ENCODE data around the gene FARP2. TPM values are rescaled to one million over a fixed set of nuclear protein-coding genes. Genes with fewer than 3 reads are reported as not detected.

Gene FARP2
- total and polyA plus RNA-seq, 10 of the 15 experiments (the other 5 are each of a cell fraction or from before 2014, with no cell fraction given) = 5.5 to 67.5 (median 36.8) TPM

GRCh38 chr2:241534701-241535375 is 178.8 kb downstream of the FARP2 start:
- H3K36me3 ChIP-seq (ENCODE audit: control insufficient read depth in 2 of 2, insufficient read depth in 2 of 2, low read length in 1 of 2) = no peaks in the 10 kb centered on the region
- H3K4me2 ChIP-seq (ENCODE audit: control insufficient read depth, insufficient read depth) = no peak overlapping the region
- DNase-seq (ENCODE audit: low read depth, low spot score) (no peak), FAIRE-seq (no peak), ATAC-seq (no peak)
- H3K9me3 ChIP-seq (replicated peaks; ENCODE audit: control insufficient read depth, insufficient read depth, low read length) = no peaks in the 10 kb centered on the region
- ChIA-PET CTCF (interaction anchor here (0.6 to 1.2 kb wide), 2 partner anchors 78 to 469 kb away, joined by 3 to 4 read pairs; no protein-coding TSS in a partner anchor), SMC1A (ENCODE audit: uncharacterized antibody, unreplicated experiment) (no interaction called here), POLR2A (no interaction called here), RAD21 (ENCODE audit: unreplicated experiment) (no interaction called here)
- H3K27ac ChIP-seq (ENCODE audit: control insufficient read depth, insufficient read depth) = no peak overlapping the region
- H3K9ac ChIP-seq (ENCODE audit: control insufficient read depth, insufficient read depth, low read length) = no peak overlapping the region
- in situ Hi-C loops (cut with MboI) (no loop called here), intact Hi-C loops (cut with micrococcal nuclease; ENCODE audit: unreplicated experiment) (no loop called here)
- no peak overlapping the region for H2AFZ ChIP-seq (ENCODE audit: control insufficient read depth, low read depth, low read length)
- no peaks in the 10 kb centered on the region for H3K79me2 ChIP-seq (ENCODE audit: control insufficient read depth, insufficient read depth, low read length)
- BruUV-seq (replicated peaks) = no TSS peak
- no peaks in the 10 kb centered on the region for H4K20me1 ChIP-seq (ENCODE audit: control insufficient read depth, insufficient read depth)
- WGBS (ENCODE audit: insufficient coverage, insufficient replicate concordance, low lambda C conversion rate, missing lambda C conversion rate) = 65% methylated on average over 17 of the region's 17 CpGs
- no peak overlapping the region for H3K4me3 ChIP-seq
- no peaks in the 10 kb centered on the region; the same call in 1 of the 2 replicates for H3K4me1 ChIP-seq (ENCODE audit: control insufficient read depth, insufficient read depth, low read length)
- peaks cover 0 to 1% of the 10 kb centered on the region in 2 experiments; a peak in 1 of 4 replicates for H3K27me3 ChIP-seq (replicated peaks in 1 of 2; ENCODE audit: control insufficient read depth in 2 of 2, insufficient read depth in 2 of 2, low read length in 1 of 2)
- no peak for TF ChIP-seq E2F4 (IDR thresholded peaks at IDR 0.05; ENCODE audit: low read depth, low read length)
- TF ChIP-seq ZNF217 (IDR thresholded peaks at IDR 0.05) = no peak
- TF ChIP-seq EZH2 (IDR thresholded peaks at IDR 0.05; ENCODE audit: borderline replicate concordance, control insufficient read depth, low read depth, low read length) = no peak
- no peak for TF ChIP-seq EED (IDR thresholded peaks at IDR 0.05; ENCODE audit: low read depth)
- no peak for TF ChIP-seq SKIL (IDR thresholded peaks at IDR 0.05; ENCODE audit: low read depth, poor library complexity, severe bottlenecking)
- no peak for TF ChIP-seq RBBP5 (conservative IDR thresholded peaks at IDR 0.05)
- no peak for TF ChIP-seq IRF3 (IDR thresholded peaks at IDR 0.05)
- no peak for TF ChIP-seq BCLAF1 (IDR thresholded peaks at IDR 0.05)
- TF ChIP-seq RELA (IDR thresholded peaks at IDR 0.05; ENCODE audit: borderline replicate concordance, partially characterized antibody) = no peak
- no peak for TF ChIP-seq ESRRA (IDR thresholded peaks at IDR 0.05; ENCODE audit: low read length)
- TF ChIP-seq TARDBP (IDR thresholded peaks at IDR 0.05; ENCODE audit: borderline replicate concordance) = no peak
- TF ChIP-seq TBL1XR1 (IDR thresholded peaks at IDR 0.05; ENCODE audit: low read depth, low read length) = no peak
- TF ChIP-seq SREBF2 (IDR thresholded peaks at IDR 0.05; ENCODE audit: low read length) = no peak
- no peak for TF ChIP-seq CBX5 (IDR thresholded peaks at IDR 0.05; ENCODE audit: low read depth)

All from GM12878 (cell line).